Stimulated activated CD4-positive, alpha-beta T cell treated with anti-CD3 and anti-CD28 coated beads, Interleukin-12 subunit alpha, Interleukin-12 subunit beta, amount 100 ng/mL, for 24 hours (primary cell): Measurements from ENCODE around the gene NPAS2.

ENCODE experiments used
- DNase-seq, 2 experiments: peaks; one replicate each; pipeline ENCODE4 v3.0.0-alpha.2; 2020; ENCODE audit warnings: low read depth in 2 of 2

NPAS2 gene

GRCh38 chr2:100821911-100822265, 1.9 kb downstream of the NPAS2 start:
- no peak for DNase-seq

- no peak for DNase-seq
These were observed 2.8 kb downstream of the NPAS2 start for GRCh38 chr2:100822587-100823248.

GRCh38 chr2:100823665-100824438, 3.9 kb downstream of the NPAS2 start:
- no peak for DNase-seq

GRCh38 chr2:100824842-100825241, 4.9 kb downstream of the NPAS2 start:
- no peak for DNase-seq

GRCh38 chr2:100826494-100826893, 6.6 kb downstream of the NPAS2 start:
- DNase-seq: no peak

GRCh38 chr2:100831158-100831750, 11.3 kb downstream of the NPAS2 start:
- no peak for DNase-seq

- no peak for DNase-seq
These were observed 11.9 kb downstream of the NPAS2 start for GRCh38 chr2:100831831-100832230.

- DNase-seq: no peak
These were observed 12.9 kb downstream of the NPAS2 start for GRCh38 chr2:100832885-100833284.

- DNase-seq: no peak
These were observed 13.4 kb downstream of the NPAS2 start for GRCh38 chr2:100833331-100833730.

GRCh38 chr2:100834221-100834620, 14.3 kb downstream of the NPAS2 start:
- no peak for DNase-seq

GRCh38 chr2:100835006-100835659, 15.2 kb downstream of the NPAS2 start:
- no peak for DNase-seq

GRCh38 chr2:100840519-100840918, 20.6 kb downstream of the NPAS2 start:
- DNase-seq: no peak

GRCh38 chr2:100842241-100842922, 22.4 kb downstream of the NPAS2 start:
- no peak for DNase-seq

GRCh38 chr2:100844514-100844913, 24.6 kb downstream of the NPAS2 start:
- no peak for DNase-seq

- no peak for DNase-seq
These were observed 25.4 kb downstream of the NPAS2 start for GRCh38 chr2:100845141-100845991.

- DNase-seq: no peak
These were observed 26.8 kb downstream of the NPAS2 start for GRCh38 chr2:100846716-100847115.

GRCh38 chr2:100852447-100852846, 32.5 kb downstream of the NPAS2 start:
- no peak for DNase-seq

- DNase-seq: no peak
These were observed 33.3 kb downstream of the NPAS2 start for GRCh38 chr2:100852999-100853908.

- DNase-seq: no peak
These were observed 34.2 kb downstream of the NPAS2 start for GRCh38 chr2:100853909-100854810.
